ENCODE measurements around the gene SCN5A. TPM values are rescaled to one million over a fixed set of nuclear protein-coding genes. Genes with fewer than 3 reads are reported as not detected.

Gene SCN5A
- total RNA-seq (2021; ENCODE audit: unreplicated experiment) (11.5 TPM), Bru-seq, nascent RNA (percentile 40 among the genes with signal in this experiment), BruChase-seq, experiment 1, labeled RNA remaining after a 6-hour chase (percentile 44 among the genes with signal in this experiment), BruChase-seq, experiment 2, labeled RNA remaining after a 2-hour chase (percentile 46 among the genes with signal in this experiment)
- polyA plus RNA-seq (2012), result 4.4 and 4.9 TPM in 2 replicates
- long read RNA-seq, partial matches to known transcripts, result 5 of 15 reads
- long read RNA-seq, other reads (novel, unspliced or antisense), result 10 of 15 reads

- peak within 1 kb of the TSS; percentile 91 for H3K4me2 ChIP-seq (ENCODE audit: low read length)
- DNase-seq (ENCODE audit: low read depth, low spot score) (no peak), ATAC-seq (peak; percentile 87)
- peak within 1 kb of the TSS; percentile 47 for H2AFZ ChIP-seq (ENCODE audit: low read depth, low read length, poor library complexity, severe bottlenecking)
- no TSS peak for BruUV-seq (replicated peaks)
- H3K79me2 ChIP-seq (ENCODE audit: insufficient read depth, low read length), result no peaks in the 10 kb centered on the region
- intact Hi-C loops (cut with micrococcal nuclease), result loop anchor here (5.0 to 10.0 kb wide), 2 partner anchors 353 to 795 kb away; no protein-coding TSS in a partner anchor
- H3K9me2 ChIP-seq (ENCODE audit: insufficient read depth), result no peaks in the 10 kb centered on the region
- peak within 1 kb of the TSS; percentile 48; the same call in 1 of the 2 replicates for H3K27ac ChIP-seq (ENCODE audit: low read depth, low read length)
- no peaks in the 10 kb centered on the region for H4K20me1 ChIP-seq (ENCODE audit: insufficient read depth)
- CTCF ChIA-PET, result interaction anchor here (1.0 kb wide), 1 partner anchor 350 kb away, joined by 3 read pairs; no protein-coding TSS in a partner anchor
- TF ChIP-seq REST (IDR thresholded peaks at IDR 0.05; ENCODE audit: low read depth), result no peak
- no peak for TF ChIP-seq SIN3A (IDR thresholded peaks at IDR 0.05; ENCODE audit: low read depth)
- TF ChIP-seq RAD21 (IDR thresholded peaks at IDR 0.05; ENCODE audit: low read depth), result no peak
- peak; percentile 82 for TF ChIP-seq MAX (IDR thresholded peaks at IDR 0.05)
- peak; percentile 65; the same call in 1 of the 2 replicates for TF ChIP-seq EGR1 (IDR thresholded peaks at IDR 0.05; ENCODE audit: low read depth)
- TF ChIP-seq, protein P1, sequence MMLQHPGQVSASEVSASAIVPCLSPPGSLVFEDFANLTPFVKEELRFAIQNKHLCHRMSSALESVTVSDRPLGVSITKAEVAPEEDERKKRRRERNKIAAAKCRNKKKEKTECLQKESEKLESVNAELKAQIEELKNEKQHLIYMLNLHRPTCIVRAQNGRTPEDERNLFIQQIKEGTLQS (IDR thresholded peaks at IDR 0.05), result no peak
- TF ChIP-seq, protein P2, sequence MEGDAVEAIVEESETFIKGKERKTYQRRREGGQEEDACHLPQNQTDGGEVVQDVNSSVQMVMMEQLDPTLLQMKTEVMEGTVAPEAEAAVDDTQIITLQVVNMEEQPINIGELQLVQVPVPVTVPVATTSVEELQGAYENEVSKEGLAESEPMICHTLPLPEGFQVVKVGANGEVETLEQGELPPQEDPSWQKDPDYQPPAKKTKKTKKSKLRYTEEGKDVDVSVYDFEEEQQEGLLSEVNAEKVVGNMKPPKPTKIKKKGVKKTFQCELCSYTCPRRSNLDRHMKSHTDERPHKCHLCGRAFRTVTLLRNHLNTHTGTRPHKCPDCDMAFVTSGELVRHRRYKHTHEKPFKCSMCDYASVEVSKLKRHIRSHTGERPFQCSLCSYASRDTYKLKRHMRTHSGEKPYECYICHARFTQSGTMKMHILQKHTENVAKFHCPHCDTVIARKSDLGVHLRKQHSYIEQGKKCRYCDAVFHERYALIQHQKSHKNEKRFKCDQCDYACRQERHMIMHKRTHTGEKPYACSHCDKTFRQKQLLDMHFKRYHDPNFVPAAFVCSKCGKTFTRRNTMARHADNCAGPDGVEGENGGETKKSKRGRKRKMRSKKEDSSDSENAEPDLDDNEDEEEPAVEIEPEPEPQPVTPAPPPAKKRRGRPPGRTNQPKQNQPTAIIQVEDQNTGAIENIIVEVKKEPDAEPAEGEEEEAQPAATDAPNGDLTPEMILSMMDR (IDR thresholded peaks at IDR 0.05 in 2 of 3, conservative IDR thresholded peaks at IDR 0.05 in 1 of 3; ENCODE audit: borderline replicate concordance in 1 of 3, insufficient read depth in 1 of 3, low read depth in 2 of 3, low read length in 2 of 3), result no peak
- TF ChIP-seq SRF (IDR thresholded peaks at IDR 0.05; ENCODE audit: low read depth), result no peak
- 0 out of 2 replicates have a peak, but pooled peaks have one; percentile 25 for TF ChIP-seq ZFX (IDR thresholded peaks at IDR 0.05)
- no peak for TF ChIP-seq EZH2phosphoT487 (IDR thresholded peaks at IDR 0.05; ENCODE audit: borderline replicate concordance)
- peak; percentile 71 for TF ChIP-seq POLR2AphosphoS5 (IDR thresholded peaks at IDR 0.05; ENCODE audit: low read depth, low read length)
- no peak for TF ChIP-seq POLR2A (IDR thresholded peaks at IDR 0.05; ENCODE audit: borderline replicate concordance, extremely low read depth, insufficient read depth, insufficient read length)
- TF ChIP-seq SP1 (IDR thresholded peaks at IDR 0.05; ENCODE audit: low read depth), result no peak
- no peak for TF ChIP-seq TCF7L2 (IDR thresholded peaks at IDR 0.05; ENCODE audit: borderline replicate concordance, extremely low read depth, insufficient read depth, insufficient read length)
- TF ChIP-seq YY1 (IDR thresholded peaks at IDR 0.05; ENCODE audit: extremely low read depth, insufficient replicate concordance, low read depth, low read length), result no peak
- RAD21 ChIA-PET (ENCODE audit: low non-redundant PET in 1 of 2, low total read pairs in 2 of 2, uncharacterized antibody in 2 of 2, unreplicated experiment in 2 of 2), result no interaction called here
- H3K9me3 ChIP-seq (ENCODE audit: control insufficient read depth in 1 of 2, insufficient read depth in 1 of 2, low read depth in 1 of 2, low read length in 2 of 2), result no peaks in the 10 kb centered on the region
- H3K4me3 ChIP-seq (replicated peaks in 1 of 2; ENCODE audit: low read depth in 1 of 2, low read length in 2 of 2), result peak within 1 kb of the TSS; percentile 55 to 67
- no peaks in the 10 kb centered on the region for H3K36me3 ChIP-seq (ENCODE audit: control insufficient read depth in 1 of 2, insufficient read depth in 2 of 2, low read length in 2 of 2)
- H3K4me1 ChIP-seq (ENCODE audit: control insufficient read depth in 1 of 2, insufficient read depth in 2 of 2, low read length in 2 of 2), result peaks cover 11 to 26% of the 10 kb centered on the region in 2 experiments
- POLR2A ChIA-PET, result no interaction called here
- H3K27me3 ChIP-seq (ENCODE audit: insufficient read depth, low read length), result no peaks in the 10 kb centered on the region
- H3K9ac ChIP-seq (ENCODE audit: low read length), result peak within 1 kb of the TSS; percentile 71
Observed at GRCh38 chr3:38649500-38650247, at the start of gene SCN5A. Gene SCN5A (minus strand): TSS chr3:38649687. CDS start chr3:38633307, 16,380 bp downstream.
